Lower leg skin (tissue), 4 donors: ENCODE results near the gene MX2. TPM values are rescaled to one million over a fixed set of nuclear protein-coding genes. Genes with fewer than 3 reads are reported as not detected.

Experiments used
- DNase-seq, 2 donors: peaks; one replicate each; pipeline ENCODE4 v3.0.0-alpha.2; 2019; ENCODE audit warnings: low spot score in 2 of 2
- H3K4me3 ChIP-seq: fragments of 200-600 bp; sonication (generic); 2 replicates; pipeline ENCODE4 v1.5.1; 2017; ENCODE audit warnings: mild to moderate bottlenecking, low read depth; ENCODE audit not compliant: poor library complexity, severe bottlenecking
- POLR2A ChIP-seq, 2 donors: fragments of 450-650 bp; IDR thresholded peaks; one replicate each; pipeline ENCODE4 v1.6.1; 2016 to 2017; ENCODE audit warnings: antibody characterized with exemption in 2 of 2, mild to moderate bottlenecking in 1 of 2, moderate library complexity in 1 of 2
- WGBS, 2 donors: methylation state at CpG; one replicate each; pipeline ENCODE4 v1.1.5; 2018; 5-methylcytosine and 5-hydroxymethylcytosine counted together
- intact Hi-C: fragments of 100-400 bp; cut with DNase I; formaldehyde crosslinking; loops from one replicate; pipeline ENCODE4 v1.15.0; 2023; ENCODE audit warnings: low total_unique reads
- total RNA-seq, 4 donors: library from RNA; depleted of rRNA; stranded (reverse); fragments of >200 nt; gene quantifications; one replicate each; pipeline ENCODE4 v1.1.0, GENCODE V29; 2016
- TF ChIP-seq, protein P1 (sequence below), 3 donors: fragments of 450-650 bp; IDR thresholded peaks; one replicate each; pipeline ENCODE4 v1.5.1; 2016; ENCODE audit warnings: antibody characterized with exemption in 3 of 3, mild to moderate bottlenecking in 3 of 3, moderate library complexity in 2 of 3

The MX2 gene
- total RNA-seq, 4 donors from 2014 or later = 1.9 to 10.3 (median 6.0) TPM

DNA sequence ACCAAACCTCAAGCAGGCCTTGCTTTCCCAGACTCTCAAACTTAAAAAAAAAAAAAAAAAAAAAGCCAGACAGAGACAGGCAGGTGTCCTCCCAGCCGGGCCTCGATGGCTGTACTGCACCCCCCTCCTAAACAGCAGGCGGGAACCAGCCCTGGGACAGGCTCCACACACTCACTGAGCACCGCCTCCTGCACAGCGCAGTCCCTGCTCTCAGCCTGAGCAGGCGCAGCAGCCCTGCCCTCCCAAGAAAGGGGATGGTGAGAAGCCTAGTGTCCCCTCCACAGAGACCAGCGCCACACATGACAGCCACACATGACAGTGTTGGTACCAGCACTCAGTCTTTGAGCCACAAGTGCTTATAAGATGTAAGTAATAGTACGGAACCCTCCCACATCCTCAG is 11.9 kb downstream of the MX2 start:
- WGBS, 2 donors = 90 to 91% methylated on average over 8 of the region's 8 CpGs

DNA sequence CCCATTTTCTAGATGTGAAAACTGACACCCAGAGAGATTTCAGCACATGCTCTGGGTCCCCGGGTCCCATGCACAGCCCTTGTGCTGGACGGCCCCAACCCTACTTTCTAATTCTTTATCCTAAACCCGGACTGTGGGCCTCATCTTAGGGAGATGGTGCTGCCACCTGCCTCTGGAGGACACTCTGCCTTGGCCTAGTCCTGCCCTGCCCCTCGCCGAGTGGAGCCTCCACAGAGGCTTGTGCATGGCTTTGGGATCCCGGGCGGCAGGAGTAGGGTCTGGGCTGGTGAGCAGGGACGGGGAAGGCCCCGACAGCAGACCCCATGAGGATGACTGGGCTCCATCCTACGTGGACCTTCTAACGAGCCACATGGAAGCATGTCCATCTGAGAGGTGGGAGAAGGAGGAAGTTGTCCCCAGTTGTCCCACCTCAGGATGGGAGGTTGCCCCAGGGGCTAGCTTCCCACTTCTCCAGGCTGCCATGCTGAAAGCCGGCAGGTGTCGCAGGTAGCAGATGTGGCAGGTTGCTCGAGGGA is 12.4 kb downstream of the MX2 start:
- peak in 1 of 2 donors; percentile 64 for DNase-seq
- WGBS, 2 donors = 95 to 97% methylated on average over 11 to 12 of the region's 14 CpGs
- TF ChIP-seq POLR2A (IDR thresholded peaks at IDR 0.05) = no peak
- TF ChIP-seq, protein P1, sequence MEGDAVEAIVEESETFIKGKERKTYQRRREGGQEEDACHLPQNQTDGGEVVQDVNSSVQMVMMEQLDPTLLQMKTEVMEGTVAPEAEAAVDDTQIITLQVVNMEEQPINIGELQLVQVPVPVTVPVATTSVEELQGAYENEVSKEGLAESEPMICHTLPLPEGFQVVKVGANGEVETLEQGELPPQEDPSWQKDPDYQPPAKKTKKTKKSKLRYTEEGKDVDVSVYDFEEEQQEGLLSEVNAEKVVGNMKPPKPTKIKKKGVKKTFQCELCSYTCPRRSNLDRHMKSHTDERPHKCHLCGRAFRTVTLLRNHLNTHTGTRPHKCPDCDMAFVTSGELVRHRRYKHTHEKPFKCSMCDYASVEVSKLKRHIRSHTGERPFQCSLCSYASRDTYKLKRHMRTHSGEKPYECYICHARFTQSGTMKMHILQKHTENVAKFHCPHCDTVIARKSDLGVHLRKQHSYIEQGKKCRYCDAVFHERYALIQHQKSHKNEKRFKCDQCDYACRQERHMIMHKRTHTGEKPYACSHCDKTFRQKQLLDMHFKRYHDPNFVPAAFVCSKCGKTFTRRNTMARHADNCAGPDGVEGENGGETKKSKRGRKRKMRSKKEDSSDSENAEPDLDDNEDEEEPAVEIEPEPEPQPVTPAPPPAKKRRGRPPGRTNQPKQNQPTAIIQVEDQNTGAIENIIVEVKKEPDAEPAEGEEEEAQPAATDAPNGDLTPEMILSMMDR (IDR thresholded peaks at IDR 0.05) = no peak
- no peak overlapping the region for H3K4me3 ChIP-seq
- intact Hi-C loops = no loop called here

More for the DNA sequence above, 11.9 kb downstream of the MX2 start:
- no peak for TF ChIP-seq POLR2A (IDR thresholded peaks at IDR 0.05)
- TF ChIP-seq, protein P1 (IDR thresholded peaks at IDR 0.05) = no peak
- no peak overlapping the region for H3K4me3 ChIP-seq
- intact Hi-C loops = loop anchor here (2.0 kb wide), 1 partner anchor 85 kb away; no protein-coding TSS in a partner anchor
- peak in 1 of 2 donors; percentile 68 for DNase-seq

DNA sequence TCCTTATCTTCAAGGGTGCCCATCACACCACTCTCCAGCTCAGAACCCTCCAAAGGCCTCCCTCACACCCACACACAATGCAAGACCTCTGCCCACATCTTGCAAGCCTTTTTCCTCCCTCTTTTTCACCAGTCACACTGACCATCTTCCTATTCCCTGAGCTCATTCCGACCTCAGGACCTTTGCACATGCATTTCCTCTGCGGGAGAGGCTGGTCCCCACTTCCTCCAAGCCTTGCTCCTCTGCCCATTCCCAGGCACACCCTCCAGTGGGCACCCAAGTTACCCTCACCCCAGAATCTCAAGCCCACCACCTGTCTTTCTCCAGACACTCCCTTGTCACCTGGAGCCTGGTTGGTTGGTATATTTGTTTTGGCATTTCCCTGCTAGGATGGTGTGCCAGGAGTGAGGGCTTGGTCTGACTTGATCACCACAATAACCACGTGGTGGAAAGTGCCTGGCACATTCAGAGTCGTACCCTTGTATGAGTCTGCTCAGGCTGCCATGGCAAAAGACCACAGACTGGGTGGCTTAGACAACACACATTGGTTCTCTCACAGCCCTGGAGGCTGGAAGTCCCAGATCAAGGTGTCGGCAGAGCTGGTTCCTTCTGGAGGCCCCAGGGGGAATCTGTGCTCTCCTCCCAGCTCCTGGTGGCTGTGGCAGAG is 13.2 kb downstream of the MX2 start:
- H3K4me3 ChIP-seq = no peak overlapping the region
- TF ChIP-seq POLR2A (IDR thresholded peaks at IDR 0.05) = no peak
- TF ChIP-seq, protein P1 (IDR thresholded peaks at IDR 0.05) = no peak
- DNase-seq = peak in 1 of 2 donors; percentile 62
- 56 to 64% methylated on average over 5 of the region's 5 CpGs for WGBS, 2 donors
- intact Hi-C loops = no loop called here

DNA sequence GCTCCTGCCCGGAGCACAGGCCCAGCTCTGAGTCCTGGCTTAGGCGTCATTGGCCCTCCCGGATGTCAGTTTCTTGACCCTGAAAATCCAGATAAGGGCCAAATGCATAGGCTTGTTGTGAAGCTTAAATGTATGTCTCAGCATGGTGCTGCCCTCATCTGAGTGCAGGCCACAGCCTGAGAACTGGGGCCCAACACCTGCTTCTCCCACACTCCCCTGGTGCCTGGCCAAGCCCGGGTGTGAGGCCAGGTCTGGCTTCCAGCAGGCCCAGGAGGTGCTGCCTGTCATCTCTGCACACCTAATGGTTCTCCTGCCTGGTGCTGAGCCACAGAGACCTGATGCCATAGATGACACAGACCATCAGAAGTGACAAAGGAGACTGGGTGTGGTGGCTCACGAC is 14.0 kb downstream of the MX2 start:
- TF ChIP-seq, protein P1 (IDR thresholded peaks at IDR 0.05) = no peak
- no peak for TF ChIP-seq POLR2A (IDR thresholded peaks at IDR 0.05)
- intact Hi-C loops = no loop called here
- 60 to 81% methylated on average over 4 to 5 of the region's 5 CpGs for WGBS, 2 donors

DNA sequence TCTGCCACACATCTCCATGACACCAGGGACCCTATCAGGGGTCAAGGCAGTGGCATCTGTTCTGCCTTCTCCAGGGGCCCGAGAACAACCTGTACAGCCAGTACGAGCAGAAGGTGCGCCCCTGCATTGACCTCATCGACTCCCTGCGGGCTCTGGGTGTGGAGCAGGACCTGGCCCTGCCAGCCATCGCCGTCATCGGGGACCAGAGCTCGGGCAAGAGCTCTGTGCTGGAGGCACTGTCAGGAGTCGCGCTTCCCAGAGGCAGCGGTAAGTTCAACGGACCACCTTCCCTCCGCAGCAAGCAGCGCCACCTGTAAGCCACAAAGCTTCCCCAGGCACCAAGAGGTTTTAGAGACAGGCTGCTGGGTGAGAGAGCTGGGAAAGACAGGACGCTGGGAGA is 15.9 kb downstream of the MX2 start:
- WGBS, 2 donors = 60 to 78% methylated on average over 16 of the region's 16 CpGs
- DNase-seq = peak in 1 of 2 donors; percentile 75
- no peak for TF ChIP-seq POLR2A (IDR thresholded peaks at IDR 0.05)
- TF ChIP-seq, protein P1 (IDR thresholded peaks at IDR 0.05) = no peak
- intact Hi-C loops = no loop called here
- no peak overlapping the region for H3K4me3 ChIP-seq

More for the DNA sequence above, 14.0 kb downstream of the MX2 start:
- no peak overlapping the region for H3K4me3 ChIP-seq
- peak in 1 of 2 donors; percentile 75 for DNase-seq
